Nephron (organoid): ENCODE data around the gene THEMIS.

Source experiments
- H3K27ac Mint-ChIP-seq, 3 experiments: 2 replicates each; pipeline ENCODE4 v1.8.0; 2020; ENCODE audit warnings: mixed read lengths in 3 of 3, mild to moderate bottlenecking in 2 of 3, moderate library complexity in 1 of 3
- H3K27me3 Mint-ChIP-seq: 2 replicates; pipeline ENCODE4 v1.8.0; 2021; ENCODE audit warnings: low read depth, mild to moderate bottlenecking, moderate library complexity, mixed read lengths
- H3K36me3 Mint-ChIP-seq: 2 replicates; pipeline ENCODE4 v1.8.0; 2020; ENCODE audit warnings: low read depth, mixed read lengths
- H3K4me1 Mint-ChIP-seq: 2 replicates; pipeline ENCODE4 v1.8.0; 2020; ENCODE audit warnings: mixed read lengths
- H3K4me3 Mint-ChIP-seq, 3 experiments: 2 replicates each; pipeline ENCODE4 v1.8.0; 2020; ENCODE audit warnings: mild to moderate bottlenecking in 3 of 3, mixed read lengths in 3 of 3, moderate library complexity in 2 of 3
- H3K9me3 Mint-ChIP-seq: 2 replicates; pipeline ENCODE4 v1.8.0; 2020; ENCODE audit warnings: mixed read lengths
- TF ChIP-seq, protein P1 (sequence below), 3 experiments: fragments of 200-600 bp; sonication (generic); IDR thresholded peaks; one replicate each; pipeline ENCODE4 v1.5.0; 2021; ENCODE audit warnings: antibody characterized with exemption in 3 of 3; ENCODE audit not compliant: unreplicated experiment in 3 of 3

The THEMIS gene

DNA sequence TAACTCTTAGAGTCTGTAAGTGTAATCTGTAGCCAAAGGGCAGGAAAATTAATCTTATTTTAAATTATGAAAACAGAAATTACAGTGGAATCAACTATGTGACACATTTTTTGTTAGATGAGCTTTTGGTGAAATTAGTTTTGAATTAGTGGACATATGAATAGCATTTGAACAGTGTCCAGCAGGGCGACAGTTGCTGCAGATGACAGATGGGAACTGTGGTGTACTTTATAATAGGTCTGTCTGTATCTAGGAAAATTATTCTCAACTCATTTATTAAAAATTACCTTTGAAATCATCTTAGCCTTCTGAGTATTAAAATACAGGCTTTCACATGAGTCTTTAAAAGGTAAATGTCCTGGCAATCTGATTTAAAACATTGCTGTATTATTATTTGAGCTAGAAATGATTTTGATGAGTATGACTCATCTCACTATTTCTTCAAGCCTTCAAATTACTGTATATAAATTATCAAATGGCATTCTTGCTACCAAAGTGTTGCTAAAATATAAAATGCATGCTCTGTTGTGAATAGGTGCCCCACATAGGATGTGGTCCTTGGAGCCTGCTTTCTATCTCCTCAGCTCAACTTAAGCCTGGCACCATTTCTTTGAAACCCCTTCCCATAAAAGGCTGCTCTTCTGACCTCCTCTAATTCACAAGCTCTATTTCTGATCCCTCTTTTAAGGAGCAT lies 173.5 kb downstream of the THEMIS start:
- peaks cover 27% of the 10 kb centered on the region for H3K4me1 Mint-ChIP-seq
- H3K9me3 Mint-ChIP-seq = no peaks in the 10 kb centered on the region
- H3K27me3 Mint-ChIP-seq = peaks cover 12% of the 10 kb centered on the region
- H3K27ac Mint-ChIP-seq = no peak overlapping the region
- TF ChIP-seq, protein P1, sequence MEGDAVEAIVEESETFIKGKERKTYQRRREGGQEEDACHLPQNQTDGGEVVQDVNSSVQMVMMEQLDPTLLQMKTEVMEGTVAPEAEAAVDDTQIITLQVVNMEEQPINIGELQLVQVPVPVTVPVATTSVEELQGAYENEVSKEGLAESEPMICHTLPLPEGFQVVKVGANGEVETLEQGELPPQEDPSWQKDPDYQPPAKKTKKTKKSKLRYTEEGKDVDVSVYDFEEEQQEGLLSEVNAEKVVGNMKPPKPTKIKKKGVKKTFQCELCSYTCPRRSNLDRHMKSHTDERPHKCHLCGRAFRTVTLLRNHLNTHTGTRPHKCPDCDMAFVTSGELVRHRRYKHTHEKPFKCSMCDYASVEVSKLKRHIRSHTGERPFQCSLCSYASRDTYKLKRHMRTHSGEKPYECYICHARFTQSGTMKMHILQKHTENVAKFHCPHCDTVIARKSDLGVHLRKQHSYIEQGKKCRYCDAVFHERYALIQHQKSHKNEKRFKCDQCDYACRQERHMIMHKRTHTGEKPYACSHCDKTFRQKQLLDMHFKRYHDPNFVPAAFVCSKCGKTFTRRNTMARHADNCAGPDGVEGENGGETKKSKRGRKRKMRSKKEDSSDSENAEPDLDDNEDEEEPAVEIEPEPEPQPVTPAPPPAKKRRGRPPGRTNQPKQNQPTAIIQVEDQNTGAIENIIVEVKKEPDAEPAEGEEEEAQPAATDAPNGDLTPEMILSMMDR (IDR thresholded peaks at IDR 0.05; ENCODE audit: unreplicated experiment in 3 of 3) = no peak
- no peak overlapping the region for H3K4me3 Mint-ChIP-seq
- no peaks in the 10 kb centered on the region for H3K36me3 Mint-ChIP-seq

DNA sequence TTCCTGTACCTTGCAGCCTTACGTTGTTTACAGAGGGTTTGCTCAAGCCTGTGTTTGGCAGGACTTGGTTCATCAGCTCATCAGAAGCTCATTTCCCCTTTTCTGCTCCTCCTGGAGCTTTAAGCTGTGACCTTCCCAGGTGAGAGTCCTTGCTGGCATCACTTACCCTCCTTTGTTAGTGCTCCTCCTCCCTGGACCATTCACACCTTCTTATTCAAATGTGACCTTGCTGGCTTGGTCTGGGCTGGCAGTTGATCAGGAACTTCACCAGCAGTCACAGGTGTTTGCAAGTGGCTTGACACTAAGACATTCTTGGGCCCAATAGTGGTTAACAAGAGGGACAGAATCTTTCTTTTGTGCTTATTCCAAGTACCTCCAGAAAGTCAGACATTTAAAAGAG lies 175.0 kb downstream of the THEMIS start:
- H3K36me3 Mint-ChIP-seq = no peaks in the 10 kb centered on the region

DNA sequence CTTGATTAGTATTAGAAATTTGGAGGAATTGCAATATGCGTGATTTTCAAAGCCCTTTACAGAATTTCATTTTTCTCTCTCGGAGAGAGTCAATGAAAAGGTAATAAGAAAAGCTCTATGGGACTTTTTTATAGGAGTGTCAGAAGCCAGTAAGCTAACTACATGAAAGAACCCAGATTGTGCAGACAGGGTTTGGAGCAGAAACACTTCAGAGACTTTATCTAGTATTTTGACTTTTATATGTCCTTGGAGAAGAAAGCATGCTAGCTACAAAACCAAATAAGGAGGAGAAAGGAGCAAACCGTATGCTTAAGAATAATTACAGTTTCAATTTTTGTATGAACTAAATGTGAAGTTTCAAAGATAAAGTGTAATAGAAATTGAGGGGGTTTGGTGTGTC lies 182.2 kb downstream of the THEMIS start:
- H3K36me3 Mint-ChIP-seq = no peaks in the 10 kb centered on the region
- H3K27me3 Mint-ChIP-seq = peaks cover 8% of the 10 kb centered on the region
- no peak overlapping the region for H3K4me3 Mint-ChIP-seq
- TF ChIP-seq, protein P1 (IDR thresholded peaks at IDR 0.05; ENCODE audit: unreplicated experiment in 3 of 3) = no peak
- no peaks in the 10 kb centered on the region for H3K9me3 Mint-ChIP-seq
- H3K4me1 Mint-ChIP-seq = peaks cover 34% of the 10 kb centered on the region
- H3K27ac Mint-ChIP-seq = peak overlapping the region; percentile 31 to 43 (median 38)

More for the DNA sequence above, 175.0 kb downstream of the THEMIS start:
- Mint-ChIP-seq H3K27ac (peak overlapping the region; percentile 1 to 21 (median 10)), H3K4me3 (no peak overlapping the region), H3K9me3 (no peaks in the 10 kb centered on the region), H3K4me1 (peaks cover 38% of the 10 kb centered on the region), H3K27me3 (peaks cover 12% of the 10 kb centered on the region)
- TF ChIP-seq, protein P1 (IDR thresholded peaks at IDR 0.05; ENCODE audit: unreplicated experiment in 3 of 3) = no peak

DNA sequence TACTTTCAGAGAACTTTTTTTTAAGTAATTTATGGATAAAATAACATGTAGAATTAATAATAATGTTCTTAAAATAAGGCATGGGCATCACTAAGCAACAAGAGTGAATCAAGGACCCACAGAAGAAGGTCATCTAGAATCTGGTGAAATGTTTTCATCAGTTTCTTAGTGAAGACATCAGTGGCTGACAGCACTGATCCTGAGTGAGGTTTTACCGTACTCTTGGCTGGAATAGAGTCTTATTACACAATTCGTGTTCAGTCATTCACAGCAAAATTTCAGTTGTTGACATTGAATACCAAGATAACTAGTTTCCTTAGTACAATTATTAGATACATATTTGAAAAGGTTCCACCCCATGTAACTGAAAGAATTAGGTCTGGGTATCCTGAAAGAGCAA lies 183.5 kb downstream of the THEMIS start:
- Mint-ChIP-seq H3K36me3 (no peaks in the 10 kb centered on the region), H3K4me3 (no peak overlapping the region), H3K4me1 (peaks cover 22% of the 10 kb centered on the region), H3K27me3 (no peaks in the 10 kb centered on the region), H3K27ac (no peak overlapping the region), H3K9me3 (no peaks in the 10 kb centered on the region)
- TF ChIP-seq, protein P1 (IDR thresholded peaks at IDR 0.05; ENCODE audit: unreplicated experiment in 3 of 3) = no peak

DNA sequence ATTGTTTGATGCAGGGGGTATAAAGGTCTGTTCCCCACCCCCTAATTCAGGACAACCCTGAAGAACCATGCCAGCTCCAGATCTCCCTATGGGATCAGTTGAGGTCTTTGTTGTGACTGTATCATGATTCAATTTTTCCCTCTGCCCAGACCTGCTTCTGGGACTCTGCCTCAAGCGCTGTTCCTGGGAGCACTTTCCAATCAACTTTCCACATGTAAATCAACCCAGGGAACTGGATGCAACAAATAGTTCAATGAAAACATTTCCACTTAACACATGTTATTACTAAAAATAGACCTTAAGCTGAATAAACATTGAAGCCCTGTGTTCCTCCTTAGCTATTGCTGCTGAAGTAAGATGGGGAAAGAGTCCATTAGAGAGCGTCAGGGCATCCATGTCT lies 184.4 kb downstream of the THEMIS start:
- H3K36me3 Mint-ChIP-seq = no peaks in the 10 kb centered on the region
- H3K4me1 Mint-ChIP-seq = peaks cover 22% of the 10 kb centered on the region
- no peak overlapping the region for H3K27ac Mint-ChIP-seq
- H3K4me3 Mint-ChIP-seq = no peak overlapping the region
- H3K27me3 Mint-ChIP-seq = no peaks in the 10 kb centered on the region
- TF ChIP-seq, protein P1 (IDR thresholded peaks at IDR 0.05; ENCODE audit: unreplicated experiment in 3 of 3) = no peak
- H3K9me3 Mint-ChIP-seq = no peaks in the 10 kb centered on the region

DNA sequence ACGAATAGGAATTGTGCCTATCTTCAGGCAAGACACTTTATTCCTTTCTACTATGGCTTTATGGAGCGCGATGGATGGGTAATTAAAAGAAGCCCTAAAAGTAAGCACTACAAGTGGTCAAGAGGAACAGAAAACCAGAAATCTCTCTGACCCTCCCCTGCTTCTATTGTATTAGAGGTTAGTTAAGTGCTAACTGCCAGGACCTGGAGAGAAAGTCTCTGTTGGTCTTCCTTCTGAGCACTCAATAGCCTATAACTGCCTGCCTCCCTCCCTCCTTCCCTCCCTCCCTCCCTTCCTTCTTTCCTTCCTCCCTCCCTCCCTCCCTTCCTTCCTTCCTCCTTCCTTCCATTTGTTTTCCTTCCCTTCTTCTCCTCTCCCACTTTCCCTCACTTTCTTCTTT lies 190.2 kb downstream of the THEMIS start:
- H3K36me3 Mint-ChIP-seq = no peaks in the 10 kb centered on the region
- no peak overlapping the region for H3K4me3 Mint-ChIP-seq
- peaks cover 12% of the 10 kb centered on the region for H3K4me1 Mint-ChIP-seq
- H3K27ac Mint-ChIP-seq = peak overlapping the region in 1 of 3 experiments; percentile 87
- TF ChIP-seq, protein P1 (IDR thresholded peaks at IDR 0.05; ENCODE audit: unreplicated experiment in 3 of 3) = no peak
- no peaks in the 10 kb centered on the region for H3K9me3 Mint-ChIP-seq
- H3K27me3 Mint-ChIP-seq = peaks cover 8% of the 10 kb centered on the region
